ENCODE results near the gene HAGH. TPM values are rescaled to one million over a fixed set of nuclear protein-coding genes. Genes with fewer than 3 reads are reported as not detected.

Gene HAGH
- polyA plus RNA-seq, 1 experiment = 51.6 TPM

DNA sequence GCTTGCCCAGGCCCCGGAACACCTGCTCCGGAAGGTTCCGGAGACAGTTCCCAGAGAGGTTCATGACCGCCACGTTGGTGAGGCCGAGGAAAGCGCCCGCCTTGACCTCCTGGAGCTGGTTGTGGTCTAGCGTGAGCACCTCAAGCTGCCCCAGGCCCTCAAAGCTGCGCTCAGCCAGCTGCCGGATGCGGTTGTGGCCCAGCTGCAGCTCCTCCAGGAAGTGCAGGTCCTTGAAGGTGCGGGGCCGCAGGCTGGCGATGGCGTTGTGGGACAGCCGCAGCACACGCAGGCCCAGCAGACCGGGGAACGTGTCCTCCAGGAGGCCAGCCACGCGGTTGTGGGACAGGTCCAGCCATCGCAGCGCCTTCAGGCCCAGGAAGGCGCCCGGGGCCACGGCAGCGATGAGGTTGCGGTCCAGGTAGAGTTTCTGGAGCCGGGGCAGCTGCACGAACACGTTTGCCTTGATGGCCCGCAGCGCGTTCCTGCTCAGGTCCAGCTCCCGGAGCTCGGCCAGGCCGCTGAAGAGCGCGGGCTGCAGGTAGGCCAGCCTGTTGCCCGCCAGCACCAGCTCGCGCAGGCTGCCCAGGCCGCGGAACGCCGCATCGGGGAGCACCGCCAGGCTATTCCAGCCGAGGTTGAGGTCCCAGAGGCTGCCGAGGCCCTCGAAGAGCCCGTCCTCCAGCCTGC, 35.2 kb downstream of the HAGH start:
- TF ChIP-seq, protein P1, sequence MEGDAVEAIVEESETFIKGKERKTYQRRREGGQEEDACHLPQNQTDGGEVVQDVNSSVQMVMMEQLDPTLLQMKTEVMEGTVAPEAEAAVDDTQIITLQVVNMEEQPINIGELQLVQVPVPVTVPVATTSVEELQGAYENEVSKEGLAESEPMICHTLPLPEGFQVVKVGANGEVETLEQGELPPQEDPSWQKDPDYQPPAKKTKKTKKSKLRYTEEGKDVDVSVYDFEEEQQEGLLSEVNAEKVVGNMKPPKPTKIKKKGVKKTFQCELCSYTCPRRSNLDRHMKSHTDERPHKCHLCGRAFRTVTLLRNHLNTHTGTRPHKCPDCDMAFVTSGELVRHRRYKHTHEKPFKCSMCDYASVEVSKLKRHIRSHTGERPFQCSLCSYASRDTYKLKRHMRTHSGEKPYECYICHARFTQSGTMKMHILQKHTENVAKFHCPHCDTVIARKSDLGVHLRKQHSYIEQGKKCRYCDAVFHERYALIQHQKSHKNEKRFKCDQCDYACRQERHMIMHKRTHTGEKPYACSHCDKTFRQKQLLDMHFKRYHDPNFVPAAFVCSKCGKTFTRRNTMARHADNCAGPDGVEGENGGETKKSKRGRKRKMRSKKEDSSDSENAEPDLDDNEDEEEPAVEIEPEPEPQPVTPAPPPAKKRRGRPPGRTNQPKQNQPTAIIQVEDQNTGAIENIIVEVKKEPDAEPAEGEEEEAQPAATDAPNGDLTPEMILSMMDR (IDR thresholded peaks at IDR 0.05; ENCODE audit: insufficient read depth, low read depth, low read length) = no peak
- H3K27me3 ChIP-seq (ENCODE audit: control insufficient read depth, insufficient read depth, low read length) = no peaks in the 10 kb centered on the region
- ChIA-PET CTCF (interaction anchor here (1.7 kb wide), 1 partner anchor 9 kb away, joined by 3 read pairs; the partner anchor contains the start of genes NUBP2 and SPSB3), POLR2A (no interaction called here)
- DNase-seq (ENCODE audit: low read depth) = no peak
- H3K36me3 ChIP-seq (ENCODE audit: control insufficient read depth, insufficient read depth, low read length) = peaks cover 11% of the 10 kb centered on the region
- no peak overlapping the region for H3K4me3 ChIP-seq (ENCODE audit: low read depth, low read length)

DNA sequence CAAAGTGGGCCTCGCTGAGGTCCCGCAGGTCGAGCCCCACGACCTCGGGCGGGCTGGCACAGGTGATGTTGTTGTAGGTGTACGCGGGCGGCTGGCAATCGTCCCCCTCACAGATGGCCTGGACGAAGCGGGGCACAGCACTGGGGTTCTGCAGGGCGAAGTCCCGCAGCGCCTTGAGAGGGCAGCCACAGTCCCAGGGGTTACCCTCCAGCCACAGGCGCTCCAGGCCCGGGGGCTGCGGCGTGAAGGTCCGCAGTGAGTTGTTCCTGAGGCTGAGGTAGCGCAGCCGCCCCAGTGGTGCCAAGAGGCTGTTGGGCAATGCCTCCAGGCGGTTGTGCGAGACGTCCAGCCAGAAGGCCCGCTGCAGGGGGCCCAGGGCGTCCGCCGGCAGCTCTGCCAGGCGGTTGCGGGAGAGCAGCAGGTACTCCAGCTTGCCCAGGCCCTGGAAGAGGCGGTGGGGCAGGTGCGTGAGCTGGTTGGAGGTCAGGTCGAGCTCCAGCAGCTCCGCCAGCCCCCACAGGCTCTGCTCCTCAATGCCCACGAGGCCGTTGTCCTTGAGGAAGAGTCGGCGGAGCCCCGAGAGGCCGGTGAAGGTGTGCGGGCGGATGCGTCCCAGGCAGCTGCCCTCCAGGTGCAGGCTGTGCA, 35.9 kb downstream of the HAGH start:
- POLR2A ChIA-PET = no interaction called here
- CTCF ChIA-PET = interaction anchor here (1.7 kb wide), 1 partner anchor 8 kb away, joined by 3 read pairs; the partner anchor contains the start of genes NUBP2 and SPSB3
- no peak overlapping the region for H3K4me3 ChIP-seq (ENCODE audit: low read depth, low read length)
- no peaks in the 10 kb centered on the region for H3K27me3 ChIP-seq (ENCODE audit: control insufficient read depth, insufficient read depth, low read length)
- DNase-seq (ENCODE audit: low read depth) = no peak
- peaks cover 13% of the 10 kb centered on the region for H3K36me3 ChIP-seq (ENCODE audit: control insufficient read depth, insufficient read depth, low read length)
- TF ChIP-seq, protein P1 (IDR thresholded peaks at IDR 0.05; ENCODE audit: insufficient read depth, low read depth, low read length) = no peak

DNA sequence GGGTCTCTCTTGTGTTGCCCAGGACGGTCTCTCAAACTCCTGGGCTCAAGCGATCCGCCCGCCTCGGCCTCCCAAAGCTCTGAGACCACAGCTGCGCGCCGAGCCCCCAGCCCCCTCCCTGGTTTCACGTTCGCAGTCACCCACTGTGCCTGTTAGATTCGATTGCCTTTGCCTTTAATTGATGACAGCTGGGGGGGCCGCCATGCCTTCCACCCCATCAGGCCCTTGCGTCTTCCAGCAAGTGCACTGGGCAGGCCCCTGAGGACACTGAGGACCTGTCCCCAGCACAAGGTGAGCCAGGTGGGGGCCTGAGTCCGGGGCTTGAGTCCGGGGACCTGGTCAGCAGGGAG, 36.4 kb downstream of the HAGH start:
- peaks cover 13% of the 10 kb centered on the region for H3K36me3 ChIP-seq (ENCODE audit: control insufficient read depth, insufficient read depth, low read length)
- no peak for DNase-seq (ENCODE audit: low read depth)
- TF ChIP-seq, protein P1 (IDR thresholded peaks at IDR 0.05; ENCODE audit: insufficient read depth, low read depth, low read length) = no peak
- H3K27me3 ChIP-seq (ENCODE audit: control insufficient read depth, insufficient read depth, low read length) = no peaks in the 10 kb centered on the region
- POLR2A ChIA-PET = no interaction called here
- no peak overlapping the region for H3K4me3 ChIP-seq (ENCODE audit: low read depth, low read length)
- CTCF ChIA-PET = no interaction called here

DNA sequence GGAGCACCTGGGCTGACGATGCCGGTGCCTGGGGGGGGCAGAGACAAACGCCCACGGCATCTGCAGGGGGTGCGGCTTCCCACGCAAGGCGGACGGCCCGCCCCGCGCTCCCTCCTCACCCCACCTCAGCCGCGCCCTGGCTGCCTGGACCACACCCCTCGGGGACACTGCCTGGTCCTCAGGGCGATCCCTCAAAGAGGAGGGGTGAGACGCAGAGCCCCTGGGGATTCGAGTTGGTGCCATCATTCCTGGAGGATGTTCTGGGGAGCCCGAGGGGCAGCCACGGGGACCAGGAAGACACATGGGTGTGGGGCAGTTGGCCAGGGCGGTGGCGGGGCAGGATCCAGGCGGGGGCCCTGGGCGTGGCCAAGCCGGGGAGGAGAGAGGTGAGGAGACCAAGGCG, 37.0 kb downstream of the HAGH start:
- DNase-seq (ENCODE audit: low read depth) = no peak
- CTCF ChIA-PET = no interaction called here
- Histone ChIP-seq H3K27me3 (ENCODE audit: control insufficient read depth, insufficient read depth, low read length) (no peaks in the 10 kb centered on the region), H3K36me3 (ENCODE audit: control insufficient read depth, insufficient read depth, low read length) (peaks cover 14% of the 10 kb centered on the region), H3K4me3 (ENCODE audit: low read depth, low read length) (no peak overlapping the region)
- POLR2A ChIA-PET = no interaction called here
- TF ChIP-seq, protein P1 (IDR thresholded peaks at IDR 0.05; ENCODE audit: insufficient read depth, low read depth, low read length) = no peak

DNA sequence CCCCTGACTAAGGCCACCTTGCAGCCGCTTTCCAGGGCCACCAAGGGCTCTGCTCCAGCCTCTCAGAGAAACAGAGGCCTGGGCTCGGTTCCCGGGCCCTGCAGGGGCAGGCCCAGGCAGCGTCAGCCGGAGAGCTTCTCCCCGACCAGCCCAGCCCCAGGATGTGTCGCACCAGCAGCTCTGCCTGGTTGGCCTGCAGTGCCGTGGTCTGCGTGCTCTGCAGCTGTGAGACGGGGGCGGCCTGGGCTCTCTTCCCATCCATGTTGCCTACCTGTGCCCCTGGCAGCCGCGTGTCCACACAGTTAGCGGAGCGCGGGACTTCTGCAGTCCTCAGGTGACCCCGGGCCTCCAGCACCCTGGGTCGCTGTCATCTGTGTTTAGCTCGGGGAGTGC, 37.9 kb downstream of the HAGH start:
- Histone ChIP-seq H3K4me3 (ENCODE audit: low read depth, low read length) (no peak overlapping the region), H3K27me3 (ENCODE audit: control insufficient read depth, insufficient read depth, low read length) (no peaks in the 10 kb centered on the region), H3K36me3 (ENCODE audit: control insufficient read depth, insufficient read depth, low read length) (peaks cover 14% of the 10 kb centered on the region)
- TF ChIP-seq, protein P1 (IDR thresholded peaks at IDR 0.05; ENCODE audit: insufficient read depth, low read depth, low read length) = no peak
- CTCF ChIA-PET = no interaction called here
- no peak for DNase-seq (ENCODE audit: low read depth)
- POLR2A ChIA-PET = no interaction called here
